ENCODE results near the gene EFCAB6. TPM values are rescaled to one million over a fixed set of nuclear protein-coding genes. Genes with fewer than 3 reads are reported as not detected.

The EFCAB6 gene
- total and polyA plus RNA-seq, 2 donors (not counting 3 experiments of a cell fraction or from before 2014, with no cell fraction given): 0.07 to 0.31 TPM

DNA sequence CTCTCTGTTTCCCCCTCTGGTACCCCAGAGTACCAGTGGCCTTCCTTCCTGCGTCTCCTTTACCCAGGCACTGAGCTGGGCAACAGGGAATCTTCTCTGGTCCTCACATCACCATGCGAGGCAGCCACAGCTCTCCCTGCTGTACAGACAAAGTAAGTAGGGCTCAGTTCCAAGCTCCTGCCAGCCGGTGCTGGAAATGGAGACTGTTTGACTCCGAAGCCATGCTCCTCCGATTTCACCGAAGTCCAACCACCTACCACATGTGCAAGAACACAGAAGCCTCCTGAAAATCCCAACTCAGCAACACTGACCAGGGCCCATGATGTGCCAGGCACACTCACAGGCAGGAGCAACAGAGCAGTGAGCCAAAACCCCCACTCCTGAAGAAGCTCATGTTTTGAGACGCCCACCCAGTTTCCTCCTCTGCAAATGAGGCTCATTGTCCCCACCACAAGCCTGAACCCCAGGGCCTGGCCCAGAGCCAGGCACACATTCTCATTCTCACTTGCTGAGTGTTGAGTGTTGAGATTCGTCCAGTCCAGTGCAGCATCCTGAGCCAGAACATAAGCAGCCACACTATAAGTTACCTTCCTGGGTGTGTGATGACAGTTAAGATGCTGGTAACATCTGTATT lies 244.3 kb downstream of the EFCAB6 start:
- Histone ChIP-seq H3K4me1 (ENCODE audit: control insufficient read depth, extremely low read depth, insufficient read depth, low read length) (no peaks in the 10 kb centered on the region), H3K9me3 (replicated peaks; ENCODE audit: control insufficient read depth, insufficient read depth, low read length) (no peaks in the 10 kb centered on the region), H3K9ac (replicated peaks; ENCODE audit: extremely low read depth, insufficient read depth, low read length) (no peak overlapping the region), H3K36me3 (ENCODE audit: control insufficient read depth in 2 of 2, extremely low read depth in 1 of 2, insufficient read depth in 2 of 2, low read length in 2 of 2) (no peaks in the 10 kb centered on the region), H3K79me2 (ENCODE audit: control insufficient read depth, insufficient read depth, low read length) (no peaks in the 10 kb centered on the region), H3K27me3 (ENCODE audit: control insufficient read depth in 2 of 2, insufficient read depth in 2 of 2, low read length in 2 of 2) (no peaks in the 10 kb centered on the region), H3K4me2 (ENCODE audit: insufficient read depth, low read length) (no peak overlapping the region), H3K4me3 (replicated peaks in 1 of 3; ENCODE audit: insufficient read depth in 1 of 3, low read depth in 1 of 3, low read length in 3 of 3) (no peak overlapping the region), H2AFZ (ENCODE audit: low read depth, low read length) (no peak overlapping the region), H3K9me1 (replicated peaks; ENCODE audit: control insufficient read depth, extremely low read depth, insufficient read depth, low read length) (no peaks in the 10 kb centered on the region), H4K20me1 (replicated peaks; ENCODE audit: control insufficient read depth, extremely low read depth, insufficient read depth, low read length) (no peaks in the 10 kb centered on the region), H3K27ac (ENCODE audit: insufficient read depth, low read depth, low read length) (no peak overlapping the region)
- dilution Hi-C loops (cut with MboI; ENCODE audit: extremely low pct_ligation_motif_present, low sequenced_read_pairs): no loop called here
- intact Hi-C loops (cut with micrococcal nuclease): no loop called here
- FAIRE-seq: no peak
- no peak for DNase-seq (ENCODE audit: low read depth, low spot score)
- no TSS peak for BruUV-seq (replicated peaks)
- ChIA-PET POLR2A (no interaction called here), CTCF (no interaction called here)
- TF ChIP-seq GATA2 (IDR thresholded peaks at IDR 0.05; ENCODE audit: insufficient read depth, insufficient read length, low read depth, low read length) (no peak), MAX (IDR thresholded peaks at IDR 0.05; ENCODE audit: insufficient read depth, insufficient read length) (no peak), CTCF (IDR thresholded peaks at IDR 0.05; ENCODE audit: extremely low read depth in 1 of 2, insufficient read depth in 1 of 2, low read depth in 1 of 2, low read length in 2 of 2) (no peak), POLR2A (IDR thresholded peaks at IDR 0.05; ENCODE audit: low read depth, low read length) (no peak), POLR2AphosphoS5 (IDR thresholded peaks at IDR 0.05; ENCODE audit: insufficient read depth, low read depth, low read length) (no peak), FOS (IDR thresholded peaks at IDR 0.05; ENCODE audit: borderline replicate concordance, insufficient read depth, low read length) (no peak), JUN (IDR thresholded peaks at IDR 0.05; ENCODE audit: borderline replicate concordance, insufficient read depth, insufficient read length, low read depth) (no peak), MYC (IDR thresholded peaks at IDR 0.05; ENCODE audit: low read depth, low read length) (no peak), EZH2 (IDR thresholded peaks at IDR 0.05; ENCODE audit: borderline replicate concordance, low read depth, low read length, severe bottlenecking) (no peak)

Measured in endothelial cell of umbilical vein (primary cell).